ENCODE measurements around the gene APOA1.

The APOA1 gene

GRCh38 chr11:116861539-116861938 is 24.1 kb upstream of the APOA1 start:
- Histone ChIP-seq H3K4me3 (no peak overlapping the region), H3K27ac (no peak overlapping the region)

GRCh38 chr11:116860303-116860702 is 22.9 kb upstream of the APOA1 start:
- no peak overlapping the region for H3K4me3 ChIP-seq

GRCh38 chr11:116859175-116859574 is 21.8 kb upstream of the APOA1 start:
- Histone ChIP-seq H3K27ac (no peak overlapping the region), H3K4me3 (no peak overlapping the region)

More at GRCh38 chr11:116860303-116860702, 22.9 kb upstream of the APOA1 start:
- no peak overlapping the region for H3K27ac ChIP-seq

- Histone ChIP-seq H3K4me3 (no peak overlapping the region), H3K27ac (no peak overlapping the region)
Measured at GRCh38 chr11:116857936-116858335, 20.5 kb upstream of the APOA1 start.

GRCh38 chr11:116857316-116857715 is 19.9 kb upstream of the APOA1 start:
- H3K4me3 ChIP-seq, result no peak overlapping the region
- no peak overlapping the region for H3K27ac ChIP-seq

GRCh38 chr11:116856423-116856822 is 19.0 kb upstream of the APOA1 start:
- Histone ChIP-seq H3K27ac (peak overlapping the region in 3 of 21 experiments; percentile 6 to 33 (median 14)), H3K4me3 (no peak overlapping the region)

GRCh38 chr11:116855413-116855812 is 18.0 kb upstream of the APOA1 start:
- peak overlapping the region in 12 of 21 experiments; percentile 2 to 93 (median 26) for H3K27ac ChIP-seq
- no peak overlapping the region for H3K4me3 ChIP-seq

GRCh38 chr11:116853461-116854073 is 16.1 kb upstream of the APOA1 start:
- Histone ChIP-seq H3K4me3 (no peak overlapping the region), H3K27ac (peak overlapping the region in 18 of 21 experiments; percentile 23 to 93 (median 71))

GRCh38 chr11:116852261-116853031 is 15.0 kb upstream of the APOA1 start:
- Histone ChIP-seq H3K27ac (peak overlapping the region in 18 of 21 experiments; percentile 14 to 93 (median 71)), H3K4me3 (no peak overlapping the region)

- Histone ChIP-seq H3K27ac (peak overlapping the region in 17 of 21 experiments; percentile 33 to 93 (median 73)), H3K4me3 (no peak overlapping the region)
Measured at GRCh38 chr11:116851626-116852025, 14.2 kb upstream of the APOA1 start.

- Histone ChIP-seq H3K4me3 (no peak overlapping the region), H3K27ac (no peak overlapping the region)
Measured at GRCh38 chr11:116849486-116849885, 12.1 kb upstream of the APOA1 start.

GRCh38 chr11:116849060-116849459 is 11.6 kb upstream of the APOA1 start:
- Histone ChIP-seq H3K27ac (no peak overlapping the region), H3K4me3 (no peak overlapping the region)

GRCh38 chr11:116847612-116848011 is 10.2 kb upstream of the APOA1 start:
- H3K27ac ChIP-seq, result no peak overlapping the region
- H3K4me3 ChIP-seq, result no peak overlapping the region

GRCh38 chr11:116844722-116845121 is 7.3 kb upstream of the APOA1 start:
- Histone ChIP-seq H3K27ac (no peak overlapping the region), H3K4me3 (no peak overlapping the region)

- no peak overlapping the region for H3K27ac ChIP-seq
- H3K4me3 ChIP-seq, result no peak overlapping the region
Measured at GRCh38 chr11:116843661-116844060, 6.2 kb upstream of the APOA1 start.

GRCh38 chr11:116842909-116843308 is 5.5 kb upstream of the APOA1 start:
- H3K4me3 ChIP-seq, result no peak overlapping the region
- H3K27ac ChIP-seq, result no peak overlapping the region

GRCh38 chr11:116842117-116842516 is 4.7 kb upstream of the APOA1 start:
- H3K4me3 ChIP-seq, result no peak overlapping the region
- no peak overlapping the region for H3K27ac ChIP-seq

GRCh38 chr11:116840746-116841296 is 3.4 kb upstream of the APOA1 start:
- Histone ChIP-seq H3K4me3 (no peak overlapping the region), H3K27ac (peak overlapping the region in 1 of 21 experiments; percentile 6)

GRCh38 chr11:116840224-116840745 is 2.9 kb upstream of the APOA1 start:
- peak overlapping the region in 1 of 21 experiments; percentile 6 for H3K27ac ChIP-seq

GRCh38 chr11:116838321-116839084 is 1.1 kb upstream of the APOA1 start:
- Histone ChIP-seq H3K4me3 (no peak overlapping the region), H3K27ac (no peak overlapping the region)

More at GRCh38 chr11:116840224-116840745, 2.9 kb upstream of the APOA1 start:
- H3K4me3 ChIP-seq, result no peak overlapping the region
